HG03064 (cell line): ENCODE measurements around the gene OR8B4.
"Not testable (repeated sequence)": the region's sequence is repeated elsewhere in the genome, so short reads cannot be mapped to it uniquely, and the experiment has no call there.

Source experiments
- ATAC-seq: cut with Tn5 transposase; IDR thresholded peaks from one replicate; pipeline ENCODE4 v1.9.1; 2021; ENCODE audit warnings: low read depth; ENCODE audit not compliant: unreplicated experiment

Gene OR8B4, protein sequence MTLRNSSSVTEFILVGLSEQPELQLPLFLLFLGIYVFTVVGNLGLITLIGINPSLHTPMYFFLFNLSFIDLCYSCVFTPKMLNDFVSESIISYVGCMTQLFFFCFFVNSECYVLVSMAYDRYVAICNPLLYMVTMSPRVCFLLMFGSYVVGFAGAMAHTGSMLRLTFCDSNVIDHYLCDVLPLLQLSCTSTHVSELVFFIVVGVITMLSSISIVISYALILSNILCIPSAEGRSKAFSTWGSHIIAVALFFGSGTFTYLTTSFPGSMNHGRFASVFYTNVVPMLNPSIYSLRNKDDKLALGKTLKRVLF

DNA sequence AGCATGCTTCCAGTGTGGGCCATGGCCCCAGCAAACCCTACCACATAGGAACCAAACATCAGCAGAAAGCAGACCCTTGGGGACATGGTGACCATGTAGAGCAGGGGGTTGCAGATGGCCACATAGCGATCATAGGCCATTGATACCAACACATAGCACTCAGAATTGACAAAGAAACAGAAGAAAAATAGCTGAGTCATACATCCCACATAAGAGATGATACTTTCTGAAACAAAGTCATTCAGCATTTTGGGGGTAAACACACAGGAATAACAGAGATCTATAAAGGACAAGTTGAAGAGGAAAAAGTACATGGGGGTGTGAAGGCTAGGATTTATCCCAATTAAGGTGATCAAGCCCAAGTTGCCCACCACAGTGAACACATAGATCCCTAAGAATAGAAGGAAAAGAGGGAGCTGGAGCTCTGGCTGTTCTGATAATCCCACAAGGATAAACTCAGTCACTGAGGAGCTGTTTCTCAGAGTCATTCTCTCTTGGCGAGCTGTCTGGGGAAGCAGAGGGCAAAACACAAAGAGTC is at the start of gene OR8B4:
TSS of gene OR8B4 (minus strand) at position 488 of the 538 bp plus-strand sequence. CDS start at position 488, 0 bp downstream.
- ATAC-seq: no peak

DNA sequence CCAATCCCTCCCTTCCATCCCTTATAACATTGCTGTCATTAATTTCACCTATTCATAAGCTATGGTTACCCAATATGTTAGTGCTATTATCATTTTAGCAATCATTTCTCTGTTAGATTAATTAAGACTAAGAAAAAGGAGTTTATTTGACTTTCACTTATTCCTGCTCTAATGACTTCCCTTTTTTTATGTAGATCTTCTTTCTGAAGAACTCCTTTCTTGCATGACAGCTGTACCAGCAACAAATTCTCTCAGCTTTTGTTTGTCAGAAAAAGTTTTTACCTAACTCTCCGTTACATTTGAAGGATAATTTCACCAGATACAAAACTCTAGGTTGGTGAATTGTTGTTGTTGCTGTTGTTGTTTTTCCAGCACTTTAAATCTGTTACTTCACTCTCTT is 49.4 kb upstream of the OR8B4 start:
- ATAC-seq: no peak

DNA sequence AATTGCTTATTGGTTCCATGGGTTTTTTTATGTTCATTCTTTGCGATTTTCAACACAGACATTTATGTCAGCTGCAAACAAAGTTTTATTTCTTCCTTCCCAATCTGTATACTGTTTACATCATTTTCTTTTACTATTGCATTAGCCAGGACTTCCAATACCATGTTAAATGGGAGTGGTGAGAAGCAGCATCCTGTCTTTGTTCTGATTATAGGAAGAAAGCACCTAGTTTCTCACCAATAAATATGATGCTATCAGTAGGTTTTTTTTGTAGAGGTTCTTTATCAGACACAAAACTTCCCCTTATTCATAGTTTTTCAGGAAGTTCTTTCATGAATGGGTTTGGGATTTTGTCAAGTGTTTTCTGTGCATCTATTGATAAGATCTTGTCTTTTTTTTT is 48.8 kb upstream of the OR8B4 start:
- ATAC-seq: no peak

DNA sequence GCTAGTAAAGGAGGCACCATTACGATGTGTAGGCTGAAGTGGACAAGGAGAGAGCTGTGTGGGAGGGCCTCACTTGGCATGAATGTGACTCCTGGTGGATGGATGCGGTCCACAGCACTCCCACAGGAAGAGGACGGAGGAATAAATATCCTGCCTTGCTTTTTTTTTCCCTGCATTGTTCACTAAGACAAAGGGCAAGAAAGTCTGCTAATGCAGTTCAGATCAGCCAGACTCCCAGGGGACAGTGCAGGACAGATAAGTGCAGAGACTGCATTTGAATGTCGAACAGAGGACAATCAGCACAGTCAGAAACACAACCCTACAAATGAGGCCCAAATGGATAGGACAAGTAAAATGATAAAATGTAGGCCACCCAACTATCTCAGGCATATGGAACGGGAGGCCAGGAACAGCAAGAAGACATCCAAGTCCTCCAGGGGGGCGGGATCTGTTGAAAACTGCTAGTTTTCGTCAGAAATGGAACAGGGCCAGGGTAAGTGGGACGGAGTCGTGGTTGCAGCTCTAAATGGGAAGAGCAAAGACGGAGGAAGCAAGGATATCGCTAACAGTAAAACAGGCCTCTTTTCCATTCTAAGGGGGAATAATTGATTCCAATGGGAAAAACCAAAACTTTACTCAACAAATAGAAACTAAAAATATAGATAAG is 46.0 kb upstream of the OR8B4 start:
- no peak for ATAC-seq

DNA sequence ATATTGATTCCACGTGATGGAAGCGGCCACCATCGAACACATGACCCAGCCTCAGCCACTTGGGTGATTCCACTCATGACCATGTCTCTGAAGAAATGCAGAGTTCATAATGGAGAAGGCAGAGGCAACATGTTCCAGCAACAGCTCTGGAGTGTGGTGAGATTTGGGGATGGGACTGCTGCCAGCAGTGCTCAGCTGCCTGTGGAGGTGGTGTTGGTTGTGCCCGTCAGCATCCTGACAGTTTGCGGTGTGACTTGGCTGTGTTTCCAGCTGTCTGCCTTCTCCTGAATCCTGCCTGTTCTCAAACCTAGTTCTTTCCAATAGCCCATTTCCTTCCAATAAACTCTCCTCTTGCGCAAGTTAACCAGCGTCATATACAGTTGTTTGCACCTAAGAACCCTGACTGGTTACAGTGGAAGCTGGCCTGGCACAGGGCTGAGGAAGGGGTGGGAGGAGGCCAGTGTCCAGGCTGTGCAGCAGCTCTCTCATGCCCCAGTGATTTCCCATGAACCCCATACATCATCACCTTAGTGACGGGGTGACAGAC is 42.8 kb upstream of the OR8B4 start:
- no peak for ATAC-seq

DNA sequence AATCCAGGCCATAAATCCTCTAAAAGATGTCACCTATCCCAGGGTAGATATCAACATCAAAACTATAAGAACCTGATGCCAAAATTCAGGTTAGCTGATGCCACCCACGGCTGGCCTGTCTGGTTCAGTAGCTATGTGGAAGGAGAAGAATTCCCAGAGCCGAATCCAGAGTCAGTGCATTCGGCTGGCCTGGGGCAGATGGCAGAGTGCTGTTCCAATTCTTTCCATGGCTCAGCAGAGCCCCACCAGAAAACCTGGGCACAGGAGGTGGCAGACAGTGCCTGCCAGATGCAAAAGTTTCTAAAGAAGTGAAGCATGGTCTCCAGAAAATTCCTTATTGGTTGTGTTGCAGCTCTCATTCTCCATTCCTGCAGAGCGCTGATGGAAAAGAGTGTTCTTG is 40.7 kb upstream of the OR8B4 start:
- ATAC-seq: no peak

DNA sequence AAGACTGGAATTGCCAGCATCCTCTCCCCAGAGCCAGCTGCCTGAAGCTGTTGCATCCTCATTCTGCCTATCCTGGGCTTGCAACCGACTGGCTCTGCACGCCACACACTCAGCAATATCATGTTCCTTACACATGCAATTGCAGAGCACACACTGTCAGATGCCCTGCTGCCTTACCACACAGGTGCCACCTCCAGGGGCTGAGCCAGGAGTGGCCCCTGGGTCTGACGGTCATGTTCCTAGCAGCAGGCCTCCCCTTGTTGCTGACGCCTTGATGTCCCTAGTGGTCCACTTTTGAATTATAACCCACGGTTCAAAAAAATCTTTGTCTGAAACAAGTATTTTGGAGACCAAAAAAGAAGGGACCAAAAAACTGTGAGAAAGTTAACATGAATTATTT is 39.3 kb upstream of the OR8B4 start:
- ATAC-seq: no peak

DNA sequence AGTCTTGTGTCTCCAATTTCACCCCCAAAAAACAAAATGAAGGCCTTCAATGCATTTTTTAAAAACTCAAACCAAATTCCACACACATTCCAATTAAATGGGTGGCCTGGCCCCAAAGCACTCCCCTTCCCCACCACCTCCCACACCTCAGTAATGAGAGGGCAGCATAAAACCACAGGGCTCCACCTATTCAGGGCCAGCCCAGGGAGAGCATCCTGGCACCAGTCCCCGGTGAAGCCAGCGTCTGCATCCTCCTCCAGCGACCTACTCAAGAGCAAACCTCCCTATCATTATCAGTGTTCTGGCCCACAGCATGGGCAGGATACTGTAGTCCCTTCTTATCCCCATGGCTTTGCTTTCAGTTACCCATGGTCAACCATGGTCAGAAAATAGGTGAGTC is 38.7 kb upstream of the OR8B4 start:
- no peak for ATAC-seq

DNA sequence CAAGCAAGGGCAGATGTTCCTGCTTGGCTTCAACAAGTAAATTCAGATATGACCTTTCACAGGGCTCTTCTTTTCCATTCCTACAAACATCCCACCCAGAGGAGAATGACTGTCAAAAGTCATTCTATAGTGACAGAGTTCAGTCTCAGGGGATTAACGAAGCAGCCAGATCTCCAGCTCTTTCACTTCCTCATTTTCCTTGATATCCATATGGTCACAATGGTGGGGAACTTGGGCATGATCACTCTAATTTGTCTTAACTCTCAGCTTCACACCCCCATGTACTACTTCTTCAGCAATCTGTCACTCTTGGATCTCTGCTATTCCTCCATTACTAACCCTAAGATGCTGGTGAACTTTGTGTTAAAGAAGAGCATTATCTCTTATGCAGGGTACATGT is 35.8 kb upstream of the OR8B4 start:
- no peak for ATAC-seq

DNA sequence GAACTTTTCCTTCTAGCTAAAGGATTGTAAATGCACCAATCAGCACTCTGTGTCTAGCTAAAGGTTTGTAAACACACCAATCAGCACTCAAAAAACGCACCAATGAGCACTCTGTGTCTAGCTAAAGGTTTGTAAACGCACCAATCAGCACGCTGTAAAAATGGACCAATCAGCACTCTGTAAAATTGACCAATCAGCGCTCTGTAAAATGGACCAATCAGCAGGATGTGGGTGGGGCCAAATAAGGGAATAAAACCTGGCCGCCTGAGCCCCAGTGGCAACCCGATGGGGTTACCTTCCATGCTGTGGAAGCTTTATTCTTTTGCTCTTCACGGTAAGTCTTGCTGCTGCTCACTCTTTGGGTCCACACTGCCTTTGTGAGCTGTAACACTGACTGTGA is 34.7 kb upstream of the OR8B4 start:
- ATAC-seq: not testable (repeated sequence)

DNA sequence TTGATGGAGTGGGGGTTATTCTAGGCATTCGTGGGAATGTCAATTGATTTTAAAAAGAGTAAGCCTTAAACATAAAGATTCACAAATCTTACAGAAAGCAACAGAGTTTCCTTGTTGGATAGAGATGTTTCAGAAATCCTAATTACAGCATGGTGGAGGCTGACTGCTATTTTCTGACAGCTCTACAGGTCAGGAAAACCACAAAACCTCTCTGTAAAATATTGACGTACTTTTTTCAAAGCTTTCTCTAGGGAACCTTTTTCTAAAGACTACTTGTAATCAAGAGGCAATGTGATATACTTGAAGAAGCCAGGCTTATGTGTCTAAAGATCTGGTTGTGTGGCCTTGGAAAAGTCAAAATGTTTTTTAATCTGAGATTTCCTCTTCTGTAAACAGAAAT is 29.9 kb upstream of the OR8B4 start:
- ATAC-seq: no peak

DNA sequence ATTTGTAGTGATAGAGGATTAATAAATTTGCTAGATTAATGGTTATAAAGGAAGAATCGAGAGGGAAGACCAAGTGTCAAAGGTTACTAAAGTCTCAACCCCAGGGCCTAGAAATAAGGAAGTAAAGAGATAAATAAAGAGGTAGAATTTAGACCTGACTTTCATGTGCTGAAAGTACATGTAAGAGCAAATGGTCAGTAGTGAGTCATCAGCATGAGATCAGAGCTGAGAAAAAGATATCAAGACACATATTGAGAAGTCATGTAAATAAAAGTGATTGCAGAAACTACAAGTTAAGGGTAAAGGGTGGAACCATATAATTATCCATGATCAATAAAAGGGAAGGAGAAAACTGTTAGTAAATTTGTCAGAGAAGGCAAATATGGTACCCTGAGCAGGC is 22.2 kb upstream of the OR8B4 start:
- no peak for ATAC-seq

DNA sequence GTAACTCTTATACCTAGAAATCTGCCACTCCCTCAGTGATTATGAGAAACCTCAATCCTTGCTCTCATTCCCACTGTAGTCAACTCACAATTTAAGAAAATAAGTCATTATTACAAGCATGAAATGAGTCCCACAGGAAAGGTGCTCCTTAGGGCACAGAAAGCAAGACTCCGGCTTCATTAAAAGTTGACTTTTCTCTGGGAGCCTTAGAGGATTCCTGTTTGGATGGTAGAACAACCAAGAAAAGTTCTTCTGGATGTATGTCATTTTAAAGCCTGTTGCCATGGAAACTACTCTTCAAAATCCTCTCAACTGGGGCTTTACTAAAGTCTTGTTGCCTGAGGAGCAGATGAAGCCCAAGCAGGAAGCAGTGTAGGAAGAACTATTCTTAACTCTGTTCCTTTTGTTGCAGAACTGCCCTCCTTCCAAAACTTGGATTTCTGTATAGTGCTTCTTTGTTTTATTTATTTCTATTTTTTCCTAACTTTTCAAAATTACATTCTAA is 21.0 kb upstream of the OR8B4 start, which contains the start of gene OR8B8:
TSS of gene OR8B8 (minus strand) at position 51 of the 505 bp plus-strand sequence. CDS start 4,611 bp downstream, outside the sequence.
- ATAC-seq: no peak

DNA sequence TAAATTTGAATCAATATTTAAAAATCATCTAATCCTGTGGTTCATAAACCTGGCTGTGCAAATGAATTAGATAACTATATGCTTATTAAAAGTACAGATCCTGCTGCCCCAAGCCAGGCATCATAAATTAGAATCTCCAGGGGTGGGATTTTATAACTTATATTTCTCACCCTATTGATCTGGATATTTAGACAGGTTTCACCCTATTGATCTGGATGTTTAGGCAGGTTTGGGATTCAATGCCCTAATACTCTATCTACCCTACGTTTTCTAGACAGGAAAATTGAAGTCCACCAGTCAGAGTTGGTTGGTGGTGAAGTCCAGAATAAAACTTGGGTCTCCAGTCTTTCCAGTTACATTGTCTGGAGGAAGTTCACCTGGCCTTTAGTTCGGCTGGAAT is 18.2 kb upstream of the OR8B4 start:
- ATAC-seq: no peak

DNA sequence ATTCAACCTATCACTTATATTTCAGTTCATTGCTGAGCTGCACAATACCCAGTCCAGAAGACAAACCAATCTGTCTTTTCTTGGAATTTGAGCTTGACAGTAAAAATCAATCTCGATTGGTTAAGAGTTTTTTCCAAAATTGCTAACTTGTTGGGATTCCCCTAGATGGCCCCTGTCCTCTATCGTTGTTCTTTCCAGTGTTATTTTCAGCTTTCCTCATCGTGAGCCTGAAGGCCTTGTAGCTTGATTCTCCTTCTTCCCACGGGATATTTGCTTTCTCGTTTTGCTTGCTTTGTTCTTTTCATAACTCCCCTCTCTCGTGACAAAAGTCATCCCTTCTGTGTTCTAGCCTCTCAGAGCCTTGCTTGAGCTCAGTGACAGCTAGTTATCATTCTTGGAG is 17.8 kb upstream of the OR8B4 start:
- ATAC-seq: no peak

DNA sequence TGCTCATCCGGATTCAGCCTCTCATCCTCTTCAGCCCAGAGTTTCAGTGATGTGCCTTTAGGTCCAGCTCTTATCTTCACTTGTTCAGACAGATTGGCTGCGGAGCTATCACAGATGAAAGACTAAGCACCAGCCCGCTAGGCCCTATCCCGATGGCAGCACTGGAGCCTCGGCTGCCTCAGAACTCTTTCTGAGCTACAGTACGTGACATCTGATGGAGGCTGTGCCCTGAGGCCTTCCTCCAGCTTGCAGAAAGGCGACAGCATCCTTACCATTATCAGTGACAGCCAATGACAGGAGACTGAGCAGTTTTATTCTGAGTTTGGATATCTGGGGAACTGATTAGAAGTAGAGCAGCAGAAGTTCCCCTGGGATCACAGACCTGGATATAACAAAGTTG is 16.8 kb upstream of the OR8B4 start:
- ATAC-seq: no peak

DNA sequence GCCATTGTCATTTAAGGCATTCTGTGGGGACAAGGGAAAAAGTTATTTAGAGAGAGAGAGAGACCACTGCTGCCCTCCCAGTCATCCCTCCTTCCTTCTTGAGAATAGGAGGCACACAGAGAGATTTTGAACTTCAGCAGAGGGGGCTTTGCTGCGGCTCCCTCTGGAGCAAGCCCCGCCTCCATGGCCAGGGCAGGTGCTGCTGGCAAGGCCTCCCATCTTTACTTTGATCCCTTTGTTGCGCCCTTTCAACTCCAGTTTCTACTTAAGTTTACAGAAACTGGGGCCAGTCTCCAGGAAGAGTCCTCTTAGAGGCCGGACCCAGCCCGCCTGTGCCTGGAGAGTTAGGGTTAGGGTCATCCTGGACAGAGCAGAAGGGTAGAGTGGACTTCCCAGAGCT is 16.4 kb upstream of the OR8B4 start:
- no peak for ATAC-seq

DNA sequence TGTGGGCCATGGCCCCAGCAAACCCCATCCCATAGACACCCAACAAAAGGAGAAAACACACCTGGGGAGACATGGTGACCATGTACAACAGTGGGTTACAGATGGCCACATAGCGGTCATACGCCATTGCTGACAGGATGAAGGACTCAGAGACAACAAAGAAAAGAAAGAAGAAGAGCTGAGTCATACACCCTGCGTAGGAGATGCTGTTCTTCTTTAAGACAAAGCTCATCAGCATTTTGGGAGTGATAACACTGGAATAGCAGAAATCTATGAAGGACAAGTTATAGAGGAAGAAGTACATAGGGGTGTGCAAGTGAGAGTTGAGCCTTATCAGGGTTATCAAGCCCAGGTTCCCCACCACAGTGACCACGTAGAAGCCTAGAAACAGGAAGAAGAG is 15.9 kb upstream of the OR8B4 start:
- ATAC-seq: no peak

DNA sequence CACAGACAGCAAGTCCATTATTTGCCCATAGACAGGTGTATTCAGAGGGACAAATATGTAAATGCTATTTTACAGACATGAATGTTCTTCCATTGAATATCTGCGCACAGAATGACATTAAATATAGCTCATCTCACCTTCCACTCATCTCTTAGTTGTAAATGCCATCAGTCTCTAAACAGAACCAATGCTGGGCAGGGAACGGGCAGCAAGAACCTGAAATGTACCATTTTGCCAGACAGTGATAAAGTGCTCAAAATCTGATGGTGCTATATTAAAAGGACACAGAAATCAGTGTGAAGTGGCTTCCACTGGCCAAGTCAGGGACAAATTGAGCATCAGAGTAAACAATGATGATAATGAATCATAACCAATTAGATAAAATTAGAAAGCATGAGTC is 10.0 kb upstream of the OR8B4 start:
- no peak for ATAC-seq

DNA sequence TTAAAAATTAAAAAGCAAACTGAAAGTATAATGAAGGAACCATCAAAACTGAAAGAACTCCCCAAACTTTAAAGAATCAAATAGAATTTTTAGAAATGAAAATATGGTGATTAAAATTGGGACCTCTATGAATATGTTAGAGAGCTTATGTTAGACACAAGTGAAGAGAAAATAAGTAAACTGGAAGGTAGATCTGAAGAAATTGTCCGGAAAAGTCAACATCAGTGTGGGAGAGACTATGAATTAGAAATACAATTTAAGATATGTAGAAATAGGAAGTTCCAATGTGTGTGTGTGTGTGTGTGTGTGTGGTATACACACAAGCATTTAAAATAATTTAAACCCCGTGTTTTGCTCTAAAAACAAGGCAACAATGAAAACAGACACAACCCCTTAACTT is 4.9 kb upstream of the OR8B4 start:
- no peak for ATAC-seq

DNA sequence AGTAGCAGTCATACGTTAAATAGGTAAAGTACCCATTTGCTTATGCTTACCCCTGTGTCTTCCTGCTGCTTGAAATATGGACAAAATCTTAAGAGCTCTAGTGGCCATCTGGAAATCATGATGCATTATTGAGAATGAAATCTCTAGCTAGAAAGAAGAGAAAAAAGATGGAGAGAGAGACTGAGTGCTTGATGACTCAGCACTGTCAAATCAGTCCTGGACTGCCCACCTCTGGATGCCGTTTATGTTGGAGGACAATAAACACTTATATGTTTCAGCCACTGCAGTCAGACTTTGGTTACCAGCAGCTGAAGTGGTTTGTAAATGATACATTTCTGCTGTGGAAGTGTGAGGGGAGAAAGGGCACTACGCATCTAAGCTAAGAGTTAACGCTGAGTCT is 3.6 kb downstream of the OR8B4 start:
- ATAC-seq: no peak
